ENCODE results near the gene HMG20A. TPM values are rescaled to one million over a fixed set of nuclear protein-coding genes. Genes with fewer than 3 reads are reported as not detected.

The HMG20A gene
- total RNA-seq, 1 experiment from 2014 or later: 60.2 TPM

- no peak for DNase-seq
- no peak for TF ChIP-seq CTCF (conservative IDR thresholded peaks at IDR 0.05)
- no peak overlapping the region for H3K4ac ChIP-seq (ENCODE audit: low read depth, low read length)
Observed at GRCh38 chr15:77426377-77426776, 5.7 kb downstream of the HMG20A start.

More at GRCh38 chr15:77426377-77426776, 5.7 kb downstream of the HMG20A start:
- no peak overlapping the region for H2AFZ ChIP-seq (ENCODE audit: low read length)
- H3T11ph ChIP-seq (ENCODE audit: low read length): no peak overlapping the region
- H4K5ac ChIP-seq (ENCODE audit: insufficient read length, low read depth, low read length): no peak overlapping the region
- no peak overlapping the region for H2BK15ac ChIP-seq (ENCODE audit: low read depth, low read length)
- H2BK20ac ChIP-seq (ENCODE audit: low read depth, low read length, poor library complexity, severe bottlenecking): no peak overlapping the region
- no peak overlapping the region for H3K4me2 ChIP-seq (ENCODE audit: insufficient read depth, insufficient read length, low read length)
- H3K23me2 ChIP-seq (ENCODE audit: insufficient read length, low read depth, low read length, poor library complexity, severe bottlenecking): peaks cover under 1% of the 10 kb centered on the region
- no peak overlapping the region for H3K27ac ChIP-seq (ENCODE audit: insufficient read length, low read depth, low read length)
- H3K36me3 Mint-ChIP-seq (ENCODE audit: insufficient read depth in 1 of 3, low read depth in 3 of 3): no peaks in the 10 kb centered on the region
- no peak overlapping the region for H4K8ac ChIP-seq (replicated peaks; ENCODE audit: insufficient read length, low read depth, low read length)
- no peaks in the 10 kb centered on the region for H4K20me1 ChIP-seq (ENCODE audit: control insufficient read depth, insufficient read depth, insufficient read length)
- H3K56ac ChIP-seq (ENCODE audit: insufficient read length, low read depth, low read length): no peak overlapping the region
- no peak overlapping the region for H3K18ac ChIP-seq (ENCODE audit: insufficient read length, low read depth, low read length)
- H3K27me3 Mint-ChIP-seq (ENCODE audit: low read depth): no peaks in the 10 kb centered on the region; the same call in 1 of the 2 replicates
- H3K4me3 Mint-ChIP-seq: no peak overlapping the region
- no peak overlapping the region for H3K27ac Mint-ChIP-seq
- no peak overlapping the region for H2BK5ac ChIP-seq (ENCODE audit: insufficient read length, low read length)
- H4K91ac ChIP-seq (ENCODE audit: insufficient read length, low read depth, low read length): no peak overlapping the region
- H3K9me3 ChIP-seq (ENCODE audit: control insufficient read depth, low read depth, low read length): no peaks in the 10 kb centered on the region
- H2BK120ac ChIP-seq (ENCODE audit: low read depth, low read length, poor library complexity, severe bottlenecking): no peak overlapping the region
- peaks cover 8% of the 10 kb centered on the region for H3K79me1 ChIP-seq (ENCODE audit: insufficient read depth, low read depth, low read length, poor library complexity, severe bottlenecking)
- peaks cover 10% of the 10 kb centered on the region; the same call in 1 of the 2 replicates for H3K79me2 ChIP-seq (ENCODE audit: insufficient read depth, low read length)
- H3K23ac ChIP-seq (ENCODE audit: insufficient read length, low read depth, low read length): no peak overlapping the region
- no peak overlapping the region for H2BK12ac ChIP-seq (ENCODE audit: insufficient read length, low read depth, low read length)
- no peak overlapping the region for H2AK5ac ChIP-seq (ENCODE audit: insufficient read length, low read length)
- no peak overlapping the region for H3K14ac ChIP-seq (ENCODE audit: insufficient read depth, low read length)
- H3K9ac ChIP-seq (ENCODE audit: extremely low read depth, insufficient read length, low read length): no peak overlapping the region
- H3K27me3 ChIP-seq (ENCODE audit: insufficient read depth, low read length): no peaks in the 10 kb centered on the region
- WGBS (ENCODE audit: extremely low coverage, insufficient read length, low lambda C conversion rate): 100% methylated on average over 1 of the region's 1 CpG
- H3K4me1 ChIP-seq (ENCODE audit: insufficient read depth, low read length): no peaks in the 10 kb centered on the region
- no peaks in the 10 kb centered on the region for H3K9me3 Mint-ChIP-seq
- peaks cover 12 to 15% of the 10 kb centered on the region in 2 experiments for H3K4me1 Mint-ChIP-seq

Measured in H9 (cell line).